ENCODE data around the gene SBK3. TPM values are rescaled to one million over a fixed set of nuclear protein-coding genes. Genes with fewer than 3 reads are reported as not detected.

The SBK3 gene
- total RNA-seq, 1 experiment from 2014 or later = not detected

DNA sequence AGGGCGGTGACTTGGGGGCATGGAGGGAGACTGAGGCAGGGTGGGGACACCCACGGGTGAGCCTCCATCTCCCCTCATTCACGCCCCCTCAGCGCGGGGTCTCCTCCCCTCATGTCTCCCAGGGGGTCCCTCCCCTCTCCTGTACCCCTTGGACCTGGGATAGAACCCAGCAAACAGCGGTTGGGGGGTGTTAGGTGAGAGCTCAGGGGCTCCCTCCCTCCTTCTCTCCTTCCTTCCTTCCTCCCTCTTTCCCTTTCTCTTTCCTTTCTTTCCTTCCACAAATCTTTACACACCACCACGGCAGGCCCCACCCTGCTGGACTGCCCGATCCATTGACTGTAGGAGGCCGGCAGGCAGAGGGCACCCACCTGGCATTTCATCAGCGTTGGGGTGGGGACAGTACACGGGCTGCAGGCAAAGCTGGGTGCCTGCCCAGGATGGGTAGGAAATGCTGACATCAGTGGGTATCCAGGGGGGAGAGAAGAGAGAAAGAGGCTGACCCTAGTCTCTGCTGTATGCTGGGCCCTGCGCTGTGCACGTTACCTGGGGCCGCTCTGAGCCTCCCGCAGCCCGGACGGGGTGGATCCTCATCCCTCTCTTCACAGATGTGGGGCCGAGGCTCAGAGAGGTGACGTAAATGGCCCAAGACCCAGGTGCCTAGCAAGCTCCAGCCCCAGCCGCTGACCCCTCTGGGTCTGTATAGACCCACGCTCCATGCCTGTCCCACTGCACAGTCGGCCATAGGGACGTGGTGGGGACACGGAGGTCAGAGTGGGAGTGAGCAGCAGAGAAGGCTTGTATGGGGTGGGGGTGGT is 53.6 kb downstream of the SBK3 start:
- no peaks in the 10 kb centered on the region for H3K36me3 ChIP-seq (ENCODE audit: low read depth, low read length)
- intact Hi-C loops (cut with micrococcal nuclease) = no loop called here
- H3K4me1 ChIP-seq (ENCODE audit: insufficient read depth, low read length) = peaks cover 17% of the 10 kb centered on the region
- H3K9ac ChIP-seq (ENCODE audit: low read length) = no peak overlapping the region
- H3K27me3 ChIP-seq (ENCODE audit: low read length) = no peaks in the 10 kb centered on the region
- H3K79me2 ChIP-seq (ENCODE audit: low read length) = no peaks in the 10 kb centered on the region
- H3K9me2 ChIP-seq (replicated peaks; ENCODE audit: low read length) = no peaks in the 10 kb centered on the region
- no peak for TF ChIP-seq EZH2phosphoT487 (IDR thresholded peaks at IDR 0.05; ENCODE audit: borderline replicate concordance, low read length)
- TF ChIP-seq, protein P1, sequence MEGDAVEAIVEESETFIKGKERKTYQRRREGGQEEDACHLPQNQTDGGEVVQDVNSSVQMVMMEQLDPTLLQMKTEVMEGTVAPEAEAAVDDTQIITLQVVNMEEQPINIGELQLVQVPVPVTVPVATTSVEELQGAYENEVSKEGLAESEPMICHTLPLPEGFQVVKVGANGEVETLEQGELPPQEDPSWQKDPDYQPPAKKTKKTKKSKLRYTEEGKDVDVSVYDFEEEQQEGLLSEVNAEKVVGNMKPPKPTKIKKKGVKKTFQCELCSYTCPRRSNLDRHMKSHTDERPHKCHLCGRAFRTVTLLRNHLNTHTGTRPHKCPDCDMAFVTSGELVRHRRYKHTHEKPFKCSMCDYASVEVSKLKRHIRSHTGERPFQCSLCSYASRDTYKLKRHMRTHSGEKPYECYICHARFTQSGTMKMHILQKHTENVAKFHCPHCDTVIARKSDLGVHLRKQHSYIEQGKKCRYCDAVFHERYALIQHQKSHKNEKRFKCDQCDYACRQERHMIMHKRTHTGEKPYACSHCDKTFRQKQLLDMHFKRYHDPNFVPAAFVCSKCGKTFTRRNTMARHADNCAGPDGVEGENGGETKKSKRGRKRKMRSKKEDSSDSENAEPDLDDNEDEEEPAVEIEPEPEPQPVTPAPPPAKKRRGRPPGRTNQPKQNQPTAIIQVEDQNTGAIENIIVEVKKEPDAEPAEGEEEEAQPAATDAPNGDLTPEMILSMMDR (conservative IDR thresholded peaks at IDR 0.05; ENCODE audit: low read depth, low read length) = no peak
- TF ChIP-seq EZH2 (IDR thresholded peaks at IDR 0.05; ENCODE audit: low read length, unreplicated experiment) = no peak
- H3K9me3 ChIP-seq (ENCODE audit: low read length) = no peaks in the 10 kb centered on the region
- DNase-seq (no peak), ATAC-seq (peak; percentile 11)
- no peak overlapping the region for H3K27ac ChIP-seq (ENCODE audit: low read length)
- no peaks in the 10 kb centered on the region for H4K20me1 ChIP-seq (ENCODE audit: low read length)
- H3F3A ChIP-seq (ENCODE audit: low read length, unreplicated experiment) = peaks cover 3% of the 10 kb centered on the region
- no peak overlapping the region for H3K4me3 ChIP-seq (ENCODE audit: low read length)
- POLR2A ChIA-PET (ENCODE audit: unreplicated experiment) = no interaction called here
- no peak overlapping the region for H2AFZ ChIP-seq (ENCODE audit: low read length)
- no peak overlapping the region for H3K4me2 ChIP-seq (ENCODE audit: low read length)
- no TSS peak for BruUV-seq (replicated peaks)
- CTCF ChIA-PET = interaction anchor here (1.0 kb wide), 1 partner anchor 12 kb away, joined by 3 read pairs; no protein-coding TSS in a partner anchor

Other genes starting within 250 kb of the SBK3 start
- gene TMEM150B, start 220.2 kb downstream of the SBK3 start, total RNA-seq (2014; rRNA removed) = not detected in 2 replicates
- gene KMT5C, start 205.7 kb downstream of the SBK3 start, total RNA-seq (2014; rRNA removed) = 21.9 and 36.6 TPM in 2 replicates
- 0.80 and 2.4 TPM in 2 replicates for gene COX6B2, start 190.8 kb downstream of the SBK3 start, total RNA-seq (2014; rRNA removed)
- gene GARIN5B, start 182.3 kb downstream of the SBK3 start, total RNA-seq (2014; rRNA removed) = not detected in 2 replicates
- 7.5 and 10.7 TPM in 2 replicates for gene IL11, start 175.1 kb downstream of the SBK3 start, total RNA-seq (2014; rRNA removed)
- gene TMEM190, start 168.7 kb downstream of the SBK3 start, total RNA-seq (2014; rRNA removed) = not detected in 2 replicates
- 22.1 and 22.8 TPM in 2 replicates for gene TMEM238, start 161.3 kb downstream of the SBK3 start, total RNA-seq (2014; rRNA removed)
- gene RPL28, start 159.6 kb downstream of the SBK3 start, total RNA-seq (2014; rRNA removed) = 550 and 836 TPM in 2 replicates
- gene UBE2S, start 137.8 kb downstream of the SBK3 start, total RNA-seq (2014; rRNA removed) = 2,068 and 2,245 TPM in 2 replicates
- gene SHISA7, start 102.2 kb downstream of the SBK3 start, total RNA-seq (2014; rRNA removed) = not detected in 2 replicates
- 251 and 270 TPM in 2 replicates for gene ISOC2, start 83.9 kb downstream of the SBK3 start, total RNA-seq (2014; rRNA removed)
- gene C19orf85, start 80.8 kb downstream of the SBK3 start, total RNA-seq (2014; rRNA removed) = not detected in 2 replicates
- gene ZNF628, start 68.9 kb downstream of the SBK3 start, total RNA-seq (2014; rRNA removed) = 11.8 and 24.2 TPM in 2 replicates
- 17.5 and 21.0 TPM in 2 replicates for gene NAT14, start 60.4 kb downstream of the SBK3 start, total RNA-seq (2014; rRNA removed)
- 0.17 TPM in 1 of 2 replicates, not detected in the other for gene SSC5D, start 57.1 kb downstream of the SBK3 start, total RNA-seq (2014; rRNA removed)
- gene SBK2, start 8.4 kb downstream of the SBK3 start, total RNA-seq (2014; rRNA removed) = not detected in 2 replicates
- 13.5 and 26.1 TPM in 2 replicates for gene ZNF579, start 35.3 kb upstream of the SBK3 start, total RNA-seq (2014; rRNA removed)
- 11.6 and 11.7 TPM in 2 replicates for gene FIZ1, start 54.0 kb upstream of the SBK3 start, total RNA-seq (2014; rRNA removed)
- gene ZNF524, start 54.7 kb upstream of the SBK3 start, total RNA-seq (2014; rRNA removed) = 27.7 and 33.1 TPM in 2 replicates
- gene ZNF865, start 60.1 kb upstream of the SBK3 start, total RNA-seq (2014; rRNA removed) = 5.5 and 8.2 TPM in 2 replicates
- 9.0 and 18.0 TPM in 2 replicates for gene ZNF784, start 79.0 kb upstream of the SBK3 start, total RNA-seq (2014; rRNA removed)
- gene ZNF580, start 95.5 kb upstream of the SBK3 start, total RNA-seq (2014; rRNA removed) = 15.2 and 23.9 TPM in 2 replicates
- gene ZNF581, start 98.1 kb upstream of the SBK3 start, total RNA-seq (2014; rRNA removed) = 25.6 and 37.5 TPM in 2 replicates
- gene CCDC106, start 102.7 kb upstream of the SBK3 start, total RNA-seq (2014; rRNA removed) = 36.0 and 41.4 TPM in 2 replicates
- 343 and 360 TPM in 2 replicates for gene U2AF2, start 109.5 kb upstream of the SBK3 start, total RNA-seq (2014; rRNA removed)
- gene EPN1, start 129.7 kb upstream of the SBK3 start, total RNA-seq (2014; rRNA removed) = 203 and 240 TPM in 2 replicates
- gene NLRP9, start 192.9 kb upstream of the SBK3 start, total RNA-seq (2014; rRNA removed) = not detected in 2 replicates
- gene RFPL4A, start 213.6 kb upstream of the SBK3 start, total RNA-seq (2014; rRNA removed) = not detected in 2 replicates
- gene RFPL4AL1, start 223.6 kb upstream of the SBK3 start, total RNA-seq (2014; rRNA removed) = not detected in 2 replicates